Stimulated activated CD8-positive, alpha-beta memory T cell treated with anti-CD3 and anti-CD28 coated beads, Interleukin-12 subunit alpha, Interleukin-12 subunit beta, amount 100 ng/mL, for 24 hours (primary cell): ENCODE results near the gene IRF2.

Source experiments
- DNase-seq: peaks from one replicate; pipeline ENCODE4 v3.0.0-alpha.2; 2020; ENCODE audit errors: extremely low read depth

Gene IRF2

GRCh38 chr4:184409502-184409901 is 64.8 kb downstream of the IRF2 start:
- DNase-seq = no peak

DNA sequence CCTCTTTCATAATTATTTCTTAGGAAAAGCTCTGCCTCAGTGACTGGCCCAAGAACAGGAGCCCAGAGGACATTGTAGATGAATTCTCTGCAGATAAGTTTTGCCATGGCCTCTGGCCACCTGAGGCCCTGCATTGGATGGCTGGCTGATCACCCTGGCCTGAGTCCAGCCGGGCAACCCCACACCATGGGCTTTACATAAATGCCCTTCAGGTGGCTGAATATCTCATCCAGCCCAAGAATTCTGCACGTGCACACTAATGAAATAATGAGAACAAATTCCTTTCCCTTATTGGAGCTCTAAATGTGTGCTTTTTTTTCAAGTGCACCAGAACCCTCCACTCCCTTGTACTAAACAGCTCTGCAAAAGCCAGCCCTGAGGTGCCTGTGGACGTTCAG is 65.7 kb downstream of the IRF2 start:
- no peak for DNase-seq

DNA sequence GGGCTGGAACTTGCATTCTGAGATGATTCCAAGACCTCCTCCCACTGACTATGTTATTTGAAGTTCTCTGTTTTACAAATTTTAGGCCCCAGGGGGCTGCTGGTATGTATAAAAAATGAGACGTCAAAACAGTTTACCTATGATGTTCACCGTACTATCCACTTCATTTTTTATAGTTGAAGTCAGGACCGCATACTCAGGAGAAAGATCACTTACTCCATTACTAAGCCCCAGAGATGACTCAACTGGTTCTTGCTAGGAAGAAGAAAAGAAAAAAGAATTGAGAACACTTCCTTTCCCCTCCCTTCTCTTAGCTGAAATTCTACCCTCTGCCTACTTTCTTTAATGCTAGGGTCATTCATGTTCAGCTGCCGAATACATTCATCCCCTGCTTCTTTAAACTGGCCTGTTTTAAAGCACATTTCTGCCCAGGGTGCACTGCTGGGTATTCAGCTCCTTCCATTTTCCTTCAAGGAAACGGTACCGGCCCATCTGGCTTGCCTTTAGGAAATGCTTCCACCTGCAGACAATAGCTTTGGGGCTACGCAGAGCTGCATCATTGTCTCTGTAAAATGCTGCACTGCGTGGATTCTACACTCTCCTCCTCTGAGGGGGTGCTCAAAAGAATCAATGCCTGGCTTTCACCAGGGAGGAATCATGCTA is 66.2 kb downstream of the IRF2 start:
- no peak for DNase-seq

DNA sequence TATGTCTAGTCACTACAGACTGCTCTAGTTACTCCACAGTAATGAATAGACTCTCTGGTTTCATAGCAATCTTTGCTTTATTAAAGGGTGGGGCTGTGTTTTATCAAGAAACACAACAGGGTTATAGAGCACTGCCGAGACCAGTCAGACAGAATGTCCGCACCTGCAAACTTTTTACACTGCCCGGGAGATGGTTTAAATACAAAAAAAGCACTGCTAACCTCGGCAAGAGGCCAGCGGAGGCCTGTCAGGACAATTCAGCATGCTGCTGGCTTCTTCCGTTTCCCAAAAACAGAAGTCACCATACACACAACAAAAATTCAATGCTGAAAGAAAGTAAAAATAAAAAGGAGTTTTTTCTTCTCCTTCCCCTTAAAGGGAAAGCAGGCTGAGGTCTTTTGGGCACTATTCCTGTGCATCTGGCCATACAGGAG is 67.4 kb downstream of the IRF2 start:
- DNase-seq = no peak

DNA sequence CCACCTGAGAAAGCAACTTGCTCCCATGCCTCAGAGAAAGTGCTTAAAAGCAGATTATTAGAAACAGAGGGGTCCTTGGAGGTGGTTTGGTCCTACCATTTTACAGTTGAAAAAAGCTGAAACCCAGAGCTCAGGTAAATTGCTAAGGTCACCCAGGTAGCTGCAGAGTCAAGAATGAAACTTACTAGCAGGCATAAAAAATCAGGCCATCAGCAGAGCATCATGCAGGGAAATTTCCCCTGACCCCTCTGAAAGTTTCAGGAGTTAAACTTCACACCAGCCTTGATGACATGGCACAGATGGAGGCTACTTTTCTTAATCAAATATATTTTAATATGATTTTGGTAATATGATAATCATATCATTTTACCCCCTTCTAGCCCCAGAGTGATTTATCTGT is 70.3 kb downstream of the IRF2 start:
- no peak for DNase-seq

GRCh38 chr4:184403384-184403781 is 71.0 kb downstream of the IRF2 start:
- DNase-seq = no peak

- DNase-seq = no peak
These were observed 71.5 kb downstream of the IRF2 start for GRCh38 chr4:184402740-184403383.

GRCh38 chr4:184402239-184402638 is 72.1 kb downstream of the IRF2 start:
- DNase-seq = no peak

DNA sequence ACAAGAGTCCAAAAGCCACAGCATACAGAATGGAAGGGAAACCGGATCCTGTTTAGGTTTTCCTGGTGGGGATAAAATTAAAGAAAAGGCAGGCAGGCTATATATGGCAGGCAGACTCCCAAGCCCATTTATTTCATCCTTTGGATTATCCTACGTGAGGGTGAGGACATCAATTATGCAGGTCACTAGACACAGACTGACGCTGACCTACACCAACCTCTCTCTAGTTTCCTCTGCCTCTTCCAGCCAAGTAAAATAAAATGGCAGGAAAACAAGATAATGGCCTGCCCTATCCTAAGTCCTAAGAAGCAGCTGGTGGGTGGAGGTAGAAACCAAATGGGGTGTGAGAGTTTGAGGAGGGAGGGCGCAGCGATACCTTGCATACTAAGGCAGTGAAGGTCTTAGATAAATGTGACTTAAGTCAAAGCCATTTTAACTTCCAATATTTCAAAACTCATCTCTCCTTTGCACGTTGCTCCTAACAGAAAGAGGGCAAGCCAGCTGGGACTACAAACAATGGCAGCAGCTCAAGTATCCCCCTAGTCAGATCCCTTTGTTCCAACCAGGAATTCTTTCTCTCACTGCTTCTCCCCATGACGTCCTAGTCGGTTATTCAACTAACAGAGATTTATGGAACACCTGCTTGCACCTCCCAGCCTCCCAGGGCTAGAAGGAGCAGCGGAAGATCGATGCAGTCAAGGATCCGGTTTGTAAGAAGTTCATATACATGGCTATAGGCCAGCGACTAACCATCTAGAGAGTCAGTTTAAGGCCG is 72.8 kb downstream of the IRF2 start:
- DNase-seq = no peak

GRCh38 chr4:184400891-184401290 is 73.5 kb downstream of the IRF2 start:
- no peak for DNase-seq

GRCh38 chr4:184400375-184400870 is 73.9 kb downstream of the IRF2 start:
- no peak for DNase-seq

DNA sequence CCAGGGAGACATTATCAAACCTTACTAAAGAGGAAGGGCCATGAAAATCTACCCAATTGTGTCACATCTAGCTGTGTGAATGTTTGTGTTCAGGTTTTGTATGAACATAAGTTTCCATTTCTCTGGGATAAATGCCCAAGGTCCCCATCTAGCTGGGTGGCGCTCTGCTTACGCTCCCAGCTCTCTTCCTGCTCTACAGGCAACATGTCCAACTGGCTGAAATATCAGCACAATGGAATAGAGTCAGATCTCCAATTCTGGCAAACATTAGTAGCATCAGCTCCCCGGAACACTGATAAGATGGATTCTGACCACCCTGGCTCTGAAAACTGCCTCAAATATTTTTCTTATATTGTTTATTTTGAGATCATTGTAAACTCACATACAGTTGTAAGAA is 74.8 kb downstream of the IRF2 start:
- no peak for DNase-seq

DNA sequence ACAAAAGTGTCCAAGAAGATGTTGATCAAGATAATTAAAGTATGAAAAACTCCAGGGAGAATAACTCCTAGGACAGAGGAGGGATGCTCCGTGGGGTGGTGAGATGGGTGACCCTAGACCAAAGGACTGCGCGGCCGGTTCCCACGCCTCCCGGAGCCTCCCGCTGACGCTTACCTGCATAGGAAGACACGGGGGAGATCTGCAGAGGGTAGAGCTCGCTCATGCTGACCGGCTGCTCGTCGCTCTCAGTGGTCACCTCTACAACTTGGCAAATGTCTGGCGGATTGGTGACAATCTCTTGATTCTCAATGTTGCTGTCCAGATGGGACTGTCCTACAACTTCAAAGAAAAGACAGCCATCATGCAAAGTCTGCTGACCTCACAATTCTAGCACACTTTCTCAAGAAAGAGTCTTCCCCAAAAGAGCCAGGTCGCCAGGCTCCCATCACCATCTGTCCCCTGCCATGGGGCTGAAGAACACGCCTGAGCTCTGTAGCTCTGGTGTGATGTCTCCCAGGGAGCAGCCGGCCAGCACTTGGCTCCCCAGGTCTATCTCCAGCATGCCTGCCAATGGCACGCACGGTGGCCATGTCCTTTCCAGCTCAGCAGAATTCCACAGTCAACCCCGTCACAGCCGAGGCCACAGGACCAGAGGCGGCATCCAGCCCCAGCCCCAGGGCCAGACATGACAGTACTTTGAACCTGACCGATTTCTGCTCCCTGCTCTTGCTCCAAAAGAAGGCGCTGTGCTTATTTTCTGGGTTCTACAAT is 75.4 kb downstream of the IRF2 start:
- no peak for DNase-seq

GRCh38 chr4:184397516-184398163 is 76.7 kb downstream of the IRF2 start:
- no peak for DNase-seq

DNA sequence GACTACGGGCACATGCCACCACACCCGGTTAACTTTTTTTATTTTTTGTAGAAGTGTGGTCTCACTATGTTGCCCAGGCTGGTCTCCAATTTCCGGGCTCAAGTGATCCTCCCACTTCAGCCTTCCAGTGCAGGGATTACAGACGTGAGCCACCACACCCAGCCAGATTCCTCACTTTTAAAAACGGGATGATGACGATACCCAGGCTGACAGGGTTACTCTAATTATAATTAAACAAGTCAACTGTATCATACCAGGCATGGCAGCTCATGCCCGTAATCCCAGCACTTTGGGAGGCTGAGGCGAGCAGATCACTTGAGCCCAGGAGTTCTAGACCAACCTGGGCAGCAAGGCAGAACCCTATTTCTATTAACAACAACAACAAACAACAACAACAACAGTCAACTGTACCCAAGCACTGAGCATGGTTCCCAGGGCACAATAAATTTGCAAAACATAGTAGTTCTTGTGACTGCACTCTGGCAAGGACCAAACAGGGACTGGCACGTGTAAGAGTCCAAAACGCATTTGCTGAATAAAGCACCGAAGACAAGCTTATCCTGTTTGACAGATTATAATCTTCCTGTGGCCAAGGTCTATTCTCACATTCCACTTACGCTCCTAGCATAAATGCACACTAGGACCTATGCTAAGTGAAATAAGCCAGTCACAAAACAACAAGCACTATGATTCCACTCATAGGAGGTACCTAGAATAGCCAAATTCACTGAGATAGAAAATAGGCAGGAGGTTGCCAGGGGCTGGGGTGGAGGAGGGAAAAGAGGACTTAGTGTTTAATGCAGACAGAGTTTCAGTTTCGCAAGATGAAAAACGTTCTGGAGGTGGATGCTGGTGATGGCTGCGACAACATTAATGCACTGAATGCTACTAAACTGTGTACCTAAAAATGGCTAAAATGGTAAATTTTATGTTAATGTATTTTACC is 77.5 kb downstream of the IRF2 start:
- DNase-seq = no peak

GRCh38 chr4:184395971-184396391 is 78.4 kb downstream of the IRF2 start:
- DNase-seq = no peak

DNA sequence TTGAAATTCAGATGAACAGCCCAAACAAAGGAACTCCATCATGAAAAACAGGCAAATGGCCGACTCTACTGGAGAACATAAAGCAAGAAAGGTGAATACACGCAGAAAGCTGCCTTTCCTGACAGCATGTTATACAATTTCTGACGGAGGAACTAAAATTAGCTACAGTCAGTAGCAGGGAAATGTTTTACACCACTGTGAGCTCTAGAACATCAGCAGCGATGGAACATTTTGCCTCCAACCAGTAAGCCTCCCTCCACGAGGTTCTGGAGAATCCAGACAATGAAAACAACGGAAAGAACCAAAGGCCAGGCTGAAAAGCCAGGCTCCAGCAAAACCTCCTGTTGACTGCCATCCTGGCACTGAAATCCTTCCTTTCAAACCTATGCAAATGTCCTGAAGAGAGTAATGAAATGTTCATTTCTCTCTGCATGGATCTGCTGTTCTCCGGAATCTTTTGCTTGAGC is 78.9 kb downstream of the IRF2 start:
- DNase-seq = no peak

DNA sequence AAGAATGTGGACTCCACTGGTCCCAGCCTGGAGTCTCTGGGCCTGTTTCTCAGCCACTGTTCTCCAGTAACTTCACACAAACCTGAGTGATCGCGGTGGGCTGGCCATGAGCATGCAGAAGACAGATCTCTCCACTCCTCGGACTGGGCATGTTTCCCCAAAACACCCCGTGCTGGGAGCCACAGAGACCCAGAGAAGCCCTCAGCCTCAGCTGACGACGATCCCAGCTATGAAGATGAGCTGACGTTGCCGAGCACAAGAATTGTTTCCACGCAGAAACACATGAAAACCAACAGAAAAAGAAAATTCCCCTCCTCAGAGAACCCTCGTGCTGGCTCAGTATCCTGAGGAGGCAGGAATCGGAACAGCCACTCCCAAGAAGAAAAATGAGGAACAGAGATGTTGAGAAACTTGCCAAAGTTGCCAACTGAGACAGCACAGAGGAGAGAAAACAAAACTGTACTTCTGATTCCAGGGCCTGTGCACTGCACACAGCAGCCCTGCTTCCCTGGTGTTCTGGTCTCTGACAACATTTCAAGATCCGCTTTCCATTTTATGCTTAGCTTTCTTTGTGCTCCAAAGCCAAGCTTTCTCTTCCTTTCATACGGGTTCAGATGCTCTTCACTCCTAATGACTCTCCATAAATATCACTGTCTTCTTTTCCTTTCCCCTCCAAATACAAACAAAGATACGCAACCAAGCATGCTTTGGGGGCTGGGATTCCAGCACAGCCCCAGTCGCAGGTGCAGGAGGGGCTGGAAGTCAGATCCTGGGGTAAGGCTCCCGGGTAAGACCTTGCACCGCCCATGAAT is 81.4 kb downstream of the IRF2 start:
- no peak for DNase-seq

DNA sequence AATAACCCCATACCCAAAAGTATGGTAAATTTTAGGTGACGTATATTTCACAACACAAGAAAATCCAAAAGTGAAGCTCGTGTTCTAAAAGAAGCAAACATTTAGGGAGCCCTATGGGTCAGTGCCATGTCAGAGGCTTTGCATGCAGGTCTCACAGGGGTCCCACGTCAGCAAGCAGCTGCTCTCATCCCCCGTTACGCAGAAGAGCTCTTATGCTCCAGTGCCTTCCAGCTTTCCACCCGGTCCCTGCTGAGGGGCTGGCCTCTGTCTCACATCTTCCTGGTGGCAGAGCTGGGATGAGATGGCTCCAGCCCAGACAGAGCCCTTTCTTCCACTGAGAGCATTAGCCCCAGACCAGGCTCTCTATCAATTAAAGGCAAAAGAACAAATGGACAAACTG is 82.0 kb downstream of the IRF2 start:
- no peak for DNase-seq
